Liver (tissue), 3 donors: ENCODE measurements around the gene PRR30.

Experiments used
- FOXA1 ChIP-seq: IDR thresholded peaks from 2 replicates; pipeline ENCODE4 v1.6.1; 2016; ENCODE audit warnings: antibody characterized with exemption
- JUND ChIP-seq, 2 donors: IDR thresholded peaks; 2 replicates each; pipeline ENCODE4 v1.6.1; 2016; ENCODE audit warnings: antibody characterized with exemption in 2 of 2
- TF ChIP-seq, protein P1 (sequence below): fragments of 150-350 bp; IDR thresholded peaks from 2 replicates; pipeline ENCODE4 v1.5.1; 2017; ENCODE audit warnings: improper control_type of control experiment, low read depth, low read length; ENCODE audit not compliant: missing input control
- TF ChIP-seq, protein P2 (sequence below): IDR thresholded peaks from 2 replicates; pipeline ENCODE4 v1.6.1; 2016; ENCODE audit warnings: antibody characterized with exemption, mild to moderate bottlenecking
- donor health status: healthy.
- donor health status: healthy.

GRCh38 chr2:27149570-27150405, 10.6 kb upstream of the PRR30 start:
- TF ChIP-seq FOXA1 (no peak), JUND (IDR thresholded peaks at IDR 0.05) (no peak)
- TF ChIP-seq, protein P1, sequence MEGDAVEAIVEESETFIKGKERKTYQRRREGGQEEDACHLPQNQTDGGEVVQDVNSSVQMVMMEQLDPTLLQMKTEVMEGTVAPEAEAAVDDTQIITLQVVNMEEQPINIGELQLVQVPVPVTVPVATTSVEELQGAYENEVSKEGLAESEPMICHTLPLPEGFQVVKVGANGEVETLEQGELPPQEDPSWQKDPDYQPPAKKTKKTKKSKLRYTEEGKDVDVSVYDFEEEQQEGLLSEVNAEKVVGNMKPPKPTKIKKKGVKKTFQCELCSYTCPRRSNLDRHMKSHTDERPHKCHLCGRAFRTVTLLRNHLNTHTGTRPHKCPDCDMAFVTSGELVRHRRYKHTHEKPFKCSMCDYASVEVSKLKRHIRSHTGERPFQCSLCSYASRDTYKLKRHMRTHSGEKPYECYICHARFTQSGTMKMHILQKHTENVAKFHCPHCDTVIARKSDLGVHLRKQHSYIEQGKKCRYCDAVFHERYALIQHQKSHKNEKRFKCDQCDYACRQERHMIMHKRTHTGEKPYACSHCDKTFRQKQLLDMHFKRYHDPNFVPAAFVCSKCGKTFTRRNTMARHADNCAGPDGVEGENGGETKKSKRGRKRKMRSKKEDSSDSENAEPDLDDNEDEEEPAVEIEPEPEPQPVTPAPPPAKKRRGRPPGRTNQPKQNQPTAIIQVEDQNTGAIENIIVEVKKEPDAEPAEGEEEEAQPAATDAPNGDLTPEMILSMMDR, result no peak
- TF ChIP-seq, protein P2, sequence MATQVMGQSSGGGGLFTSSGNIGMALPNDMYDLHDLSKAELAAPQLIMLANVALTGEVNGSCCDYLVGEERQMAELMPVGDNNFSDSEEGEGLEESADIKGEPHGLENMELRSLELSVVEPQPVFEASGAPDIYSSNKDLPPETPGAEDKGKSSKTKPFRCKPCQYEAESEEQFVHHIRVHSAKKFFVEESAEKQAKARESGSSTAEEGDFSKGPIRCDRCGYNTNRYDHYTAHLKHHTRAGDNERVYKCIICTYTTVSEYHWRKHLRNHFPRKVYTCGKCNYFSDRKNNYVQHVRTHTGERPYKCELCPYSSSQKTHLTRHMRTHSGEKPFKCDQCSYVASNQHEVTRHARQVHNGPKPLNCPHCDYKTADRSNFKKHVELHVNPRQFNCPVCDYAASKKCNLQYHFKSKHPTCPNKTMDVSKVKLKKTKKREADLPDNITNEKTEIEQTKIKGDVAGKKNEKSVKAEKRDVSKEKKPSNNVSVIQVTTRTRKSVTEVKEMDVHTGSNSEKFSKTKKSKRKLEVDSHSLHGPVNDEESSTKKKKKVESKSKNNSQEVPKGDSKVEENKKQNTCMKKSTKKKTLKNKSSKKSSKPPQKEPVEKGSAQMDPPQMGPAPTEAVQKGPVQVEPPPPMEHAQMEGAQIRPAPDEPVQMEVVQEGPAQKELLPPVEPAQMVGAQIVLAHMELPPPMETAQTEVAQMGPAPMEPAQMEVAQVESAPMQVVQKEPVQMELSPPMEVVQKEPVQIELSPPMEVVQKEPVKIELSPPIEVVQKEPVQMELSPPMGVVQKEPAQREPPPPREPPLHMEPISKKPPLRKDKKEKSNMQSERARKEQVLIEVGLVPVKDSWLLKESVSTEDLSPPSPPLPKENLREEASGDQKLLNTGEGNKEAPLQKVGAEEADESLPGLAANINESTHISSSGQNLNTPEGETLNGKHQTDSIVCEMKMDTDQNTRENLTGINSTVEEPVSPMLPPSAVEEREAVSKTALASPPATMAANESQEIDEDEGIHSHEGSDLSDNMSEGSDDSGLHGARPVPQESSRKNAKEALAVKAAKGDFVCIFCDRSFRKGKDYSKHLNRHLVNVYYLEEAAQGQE, result no peak
